ENCODE data around the gene DAB2IP. TPM values are rescaled to one million over a fixed set of nuclear protein-coding genes. Genes with fewer than 3 reads are reported as not detected.

Gene DAB2IP
- total RNA-seq, 2 donors from 2014 or later: 70.7 to 71.0 TPM

DNA sequence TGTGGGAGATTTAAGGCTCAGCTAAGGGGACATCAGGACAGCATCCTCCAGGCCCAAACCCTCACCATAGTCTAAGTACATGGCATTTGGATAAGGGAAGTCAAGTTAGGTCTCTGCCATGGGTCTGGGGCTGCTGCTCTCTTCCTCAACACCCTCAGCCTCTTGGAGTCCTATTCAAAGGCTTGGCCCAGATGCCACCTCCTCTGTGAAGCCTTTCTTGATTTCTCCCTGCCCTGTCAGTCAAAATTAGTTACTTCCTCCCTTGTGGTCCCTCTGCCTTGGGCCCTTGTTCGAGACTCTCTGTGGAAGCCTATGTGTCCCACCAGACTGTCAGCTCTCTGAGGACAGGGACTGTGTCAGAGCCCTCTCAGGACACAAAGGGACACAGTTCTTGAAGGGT lies 17.7 kb upstream of the DAB2IP start:
- WGBS, 2 experiments (ENCODE audit: insufficient coverage in 1 of 2, insufficient read length in 1 of 2): 93 to 100% methylated on average over 1 of the region's 1 CpG

DNA sequence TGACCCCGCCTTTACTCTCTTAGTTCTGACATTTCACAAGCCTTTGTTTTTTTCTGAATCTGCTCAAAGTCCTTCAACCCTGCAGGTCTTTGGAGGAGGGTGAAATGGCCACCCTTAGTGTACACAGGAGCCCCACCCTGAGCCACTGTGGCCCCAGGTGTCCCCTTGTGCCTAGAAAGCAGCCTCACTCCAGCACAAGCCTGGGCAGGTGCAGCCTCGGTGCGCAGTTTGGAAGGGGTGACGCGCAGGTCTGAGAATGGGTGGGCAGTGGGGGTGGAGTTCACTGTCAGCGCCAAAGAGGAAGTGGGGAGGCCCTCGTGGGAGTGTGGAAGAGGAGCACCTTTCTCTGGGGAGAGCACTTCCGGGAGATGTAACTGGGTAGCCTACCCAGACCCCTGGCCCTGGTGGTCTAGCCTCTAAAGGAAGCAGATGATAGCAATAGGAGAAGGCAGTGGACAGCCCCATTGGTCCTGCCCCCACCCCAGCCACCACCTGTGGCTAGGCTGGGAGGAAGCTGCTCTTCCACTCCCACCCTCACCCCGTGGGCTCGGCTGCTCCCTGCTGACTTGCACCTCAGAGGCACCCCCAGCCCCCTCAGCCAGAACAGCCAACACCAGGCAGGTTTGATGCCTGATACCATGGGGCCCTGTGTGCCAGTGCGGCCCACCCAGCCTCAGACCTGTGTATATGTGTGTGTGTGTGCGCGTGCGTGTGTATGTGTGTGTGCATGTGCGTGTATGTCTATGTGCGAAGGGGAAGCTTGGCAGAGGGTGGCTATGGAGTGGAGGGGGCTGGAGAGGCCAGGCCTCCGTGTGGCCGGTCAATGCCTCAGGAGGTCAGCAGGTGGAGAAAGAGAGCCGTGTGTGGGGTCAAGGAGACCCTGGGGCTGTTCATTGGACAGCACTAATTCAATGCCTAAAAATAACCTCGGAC lies 16.8 kb upstream of the DAB2IP start:
- H3K4me3 ChIP-seq (ENCODE audit: low read length): no peak overlapping the region
- H3K9ac ChIP-seq (ENCODE audit: extremely low read depth, low read length, poor library complexity, severe bottlenecking): no peak overlapping the region
- no peak overlapping the region for H3K4me3 Mint-ChIP-seq
- peak; percentile 90 for DNase-seq
- no peaks in the 10 kb centered on the region for H3K36me3 Mint-ChIP-seq (ENCODE audit: low read depth)
- no peaks in the 10 kb centered on the region for H3K4me1 ChIP-seq (ENCODE audit: control insufficient read depth, insufficient read depth, low read length)
- peaks cover 7% of the 10 kb centered on the region for H3K4me1 Mint-ChIP-seq
- H3K27ac ChIP-seq (ENCODE audit: low read depth, low read length): no peak overlapping the region
- 8 to 69% methylated on average over 2 to 20 of the region's 20 CpGs for WGBS, 2 experiments (ENCODE audit: insufficient coverage in 1 of 2, insufficient read length in 1 of 2)
- no peaks in the 10 kb centered on the region for H3K9me3 Mint-ChIP-seq
- H3K27me3 Mint-ChIP-seq (ENCODE audit: insufficient read depth): no peaks in the 10 kb centered on the region
- TF ChIP-seq, protein P1, sequence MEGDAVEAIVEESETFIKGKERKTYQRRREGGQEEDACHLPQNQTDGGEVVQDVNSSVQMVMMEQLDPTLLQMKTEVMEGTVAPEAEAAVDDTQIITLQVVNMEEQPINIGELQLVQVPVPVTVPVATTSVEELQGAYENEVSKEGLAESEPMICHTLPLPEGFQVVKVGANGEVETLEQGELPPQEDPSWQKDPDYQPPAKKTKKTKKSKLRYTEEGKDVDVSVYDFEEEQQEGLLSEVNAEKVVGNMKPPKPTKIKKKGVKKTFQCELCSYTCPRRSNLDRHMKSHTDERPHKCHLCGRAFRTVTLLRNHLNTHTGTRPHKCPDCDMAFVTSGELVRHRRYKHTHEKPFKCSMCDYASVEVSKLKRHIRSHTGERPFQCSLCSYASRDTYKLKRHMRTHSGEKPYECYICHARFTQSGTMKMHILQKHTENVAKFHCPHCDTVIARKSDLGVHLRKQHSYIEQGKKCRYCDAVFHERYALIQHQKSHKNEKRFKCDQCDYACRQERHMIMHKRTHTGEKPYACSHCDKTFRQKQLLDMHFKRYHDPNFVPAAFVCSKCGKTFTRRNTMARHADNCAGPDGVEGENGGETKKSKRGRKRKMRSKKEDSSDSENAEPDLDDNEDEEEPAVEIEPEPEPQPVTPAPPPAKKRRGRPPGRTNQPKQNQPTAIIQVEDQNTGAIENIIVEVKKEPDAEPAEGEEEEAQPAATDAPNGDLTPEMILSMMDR (conservative IDR thresholded peaks at IDR 0.05): peak; percentile 88
- H3K36me3 ChIP-seq (ENCODE audit: control insufficient read depth, insufficient read depth, low read length): no peaks in the 10 kb centered on the region
- no peaks in the 10 kb centered on the region for H3K27me3 ChIP-seq (ENCODE audit: control insufficient read depth, insufficient read depth, low read length, poor library complexity, severe bottlenecking)
- no peaks in the 10 kb centered on the region for H3K9me3 ChIP-seq (ENCODE audit: control insufficient read depth, low read length)
- H3K27ac Mint-ChIP-seq: no peak overlapping the region

More for the DNA sequence above, 17.7 kb upstream of the DAB2IP start:
- no peaks in the 10 kb centered on the region for H3K36me3 Mint-ChIP-seq (ENCODE audit: low read depth)
- Histone ChIP-seq H3K4me3 (ENCODE audit: low read length) (no peak overlapping the region), H3K9me3 (ENCODE audit: control insufficient read depth, low read length) (no peaks in the 10 kb centered on the region), H3K4me1 (ENCODE audit: control insufficient read depth, insufficient read depth, low read length) (no peaks in the 10 kb centered on the region), H3K27me3 (ENCODE audit: control insufficient read depth, insufficient read depth, low read length, poor library complexity, severe bottlenecking) (no peaks in the 10 kb centered on the region), H3K9ac (ENCODE audit: extremely low read depth, low read length, poor library complexity, severe bottlenecking) (no peak overlapping the region), H3K36me3 (ENCODE audit: control insufficient read depth, insufficient read depth, low read length) (no peaks in the 10 kb centered on the region), H3K27ac (ENCODE audit: low read depth, low read length) (no peak overlapping the region)
- H3K4me3 Mint-ChIP-seq: no peak overlapping the region
- H3K27me3 Mint-ChIP-seq (ENCODE audit: insufficient read depth): no peaks in the 10 kb centered on the region
- no peak for DNase-seq
- TF ChIP-seq, protein P1 (conservative IDR thresholded peaks at IDR 0.05): no peak
- H3K27ac Mint-ChIP-seq: peak overlapping the region; percentile 38
- peaks cover 7% of the 10 kb centered on the region for H3K4me1 Mint-ChIP-seq
- no peaks in the 10 kb centered on the region for H3K9me3 Mint-ChIP-seq

DNA sequence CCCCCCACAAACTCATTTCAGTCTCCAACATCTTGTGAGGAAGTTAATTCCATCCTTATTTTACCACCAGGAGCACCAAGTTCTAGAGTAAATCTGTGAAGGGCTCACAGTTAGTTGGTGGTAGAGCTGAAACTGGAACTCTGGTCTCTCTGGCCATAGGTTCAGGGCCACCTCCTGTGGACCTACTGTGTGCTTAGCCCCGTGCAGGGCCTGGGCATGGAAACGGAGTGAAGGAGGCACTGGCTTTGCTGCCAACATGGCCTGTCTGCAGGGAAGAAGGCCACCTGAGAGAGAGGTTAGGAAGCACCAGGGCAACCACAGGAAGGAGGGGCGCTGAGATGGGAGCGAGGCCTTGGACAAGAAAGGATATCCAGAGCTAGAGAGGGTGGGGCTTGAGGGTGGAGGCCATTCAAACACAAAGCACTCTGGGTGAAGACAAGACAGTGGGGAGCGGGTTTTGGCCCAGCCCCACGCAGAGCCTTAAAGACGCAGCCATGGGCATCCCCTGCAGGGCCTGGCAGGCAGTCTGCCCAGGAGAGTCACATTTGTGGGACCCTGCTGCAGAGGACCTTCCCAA lies 16.0 kb upstream of the DAB2IP start:
- no peaks in the 10 kb centered on the region for H3K9me3 ChIP-seq (ENCODE audit: control insufficient read depth, low read length)
- no peak overlapping the region for H3K27ac ChIP-seq (ENCODE audit: low read depth, low read length)
- peaks cover 11% of the 10 kb centered on the region for H3K4me1 Mint-ChIP-seq
- no peak overlapping the region for H3K9ac ChIP-seq (ENCODE audit: extremely low read depth, low read length, poor library complexity, severe bottlenecking)
- WGBS, 2 experiments (ENCODE audit: insufficient coverage in 1 of 2, insufficient read length in 1 of 2): 75 to 82% methylated on average over 6 to 7 of the region's 7 CpGs
- H3K27me3 ChIP-seq (ENCODE audit: control insufficient read depth, insufficient read depth, low read length, poor library complexity, severe bottlenecking): no peaks in the 10 kb centered on the region
- no peak overlapping the region for H3K4me3 ChIP-seq (ENCODE audit: low read length)
- no peak for DNase-seq
- TF ChIP-seq, protein P1 (conservative IDR thresholded peaks at IDR 0.05): no peak
- H3K36me3 ChIP-seq (ENCODE audit: control insufficient read depth, insufficient read depth, low read length): no peaks in the 10 kb centered on the region
- no peaks in the 10 kb centered on the region for H3K36me3 Mint-ChIP-seq (ENCODE audit: low read depth)
- H3K4me3 Mint-ChIP-seq: no peak overlapping the region
- H3K9me3 Mint-ChIP-seq: no peaks in the 10 kb centered on the region
- H3K27ac Mint-ChIP-seq: no peak overlapping the region
- no peaks in the 10 kb centered on the region for H3K27me3 Mint-ChIP-seq (ENCODE audit: insufficient read depth)
- H3K4me1 ChIP-seq (ENCODE audit: control insufficient read depth, insufficient read depth, low read length): peaks cover 3% of the 10 kb centered on the region
